ENCODE measurements around the gene POLD1. TPM values are rescaled to one million over a fixed set of nuclear protein-coding genes. Genes with fewer than 3 reads are reported as not detected.

POLD1 gene
- total RNA-seq, 4 donors from 2014 or later, result 7.2 to 13.7 (median 10.3) TPM

GRCh38 chr19:50419580-50420035 is 35.5 kb downstream of the POLD1 start:
- H3K27ac ChIP-seq, result no peak overlapping the region
- H3K4me1 ChIP-seq, result peaks cover 0 to 16% (median 4%) of the 10 kb centered on the region in 3 donors
- no peak for ATAC-seq
- 16 to 60% methylated on average over 1 to 5 of the region's 8 CpGs for WGBS, 2 donors (ENCODE audit: low coverage in 1 of 2)
- no peak overlapping the region for H3K4me3 ChIP-seq
- no peaks in the 10 kb centered on the region for H3K9me3 ChIP-seq
- H3K27me3 ChIP-seq, result peaks cover 84% of the 10 kb centered on the region
- TF ChIP-seq POLR2AphosphoS5 (IDR thresholded peaks at IDR 0.05) (no peak), POLR2A (IDR thresholded peaks at IDR 0.05) (no peak), EP300 (IDR thresholded peaks at IDR 0.05) (no peak), CTCF (IDR thresholded peaks at IDR 0.05) (no peak)
- H3K36me3 ChIP-seq, result no peaks in the 10 kb centered on the region

GRCh38 chr19:50420127-50420526 is 36.0 kb downstream of the POLD1 start:
- Histone ChIP-seq H3K27ac (no peak overlapping the region), H3K27me3 (peaks cover 84% of the 10 kb centered on the region), H3K4me1 (peaks cover 0 to 12% (median 4%) of the 10 kb centered on the region in 3 donors), H3K4me3 (no peak overlapping the region), H3K9me3 (no peaks in the 10 kb centered on the region), H3K36me3 (no peaks in the 10 kb centered on the region)
- TF ChIP-seq POLR2A (IDR thresholded peaks at IDR 0.05) (no peak), EP300 (IDR thresholded peaks at IDR 0.05) (no peak), CTCF (IDR thresholded peaks at IDR 0.05) (no peak), POLR2AphosphoS5 (IDR thresholded peaks at IDR 0.05) (no peak)
- no peak for ATAC-seq
- WGBS, 2 donors (ENCODE audit: low coverage in 1 of 2), result 38 to 42% methylated on average over 2 to 3 of the region's 3 CpGs

- Histone ChIP-seq H3K27me3 (peaks cover 84% of the 10 kb centered on the region), H3K9me3 (no peaks in the 10 kb centered on the region), H3K4me1 (peaks cover 0 to 12% (median 4%) of the 10 kb centered on the region in 3 donors), H3K27ac (no peak overlapping the region), H3K36me3 (no peaks in the 10 kb centered on the region), H3K4me3 (no peak overlapping the region)
- no peak for ATAC-seq
- TF ChIP-seq EP300 (IDR thresholded peaks at IDR 0.05) (no peak), POLR2A (IDR thresholded peaks at IDR 0.05) (no peak), CTCF (IDR thresholded peaks at IDR 0.05) (no peak), POLR2AphosphoS5 (IDR thresholded peaks at IDR 0.05) (no peak)
- WGBS, 2 donors (ENCODE audit: low coverage in 1 of 2), result 71 to 73% methylated on average over 3 of the region's 3 CpGs
These were observed 36.7 kb downstream of the POLD1 start for GRCh38 chr19:50420808-50421207.

GRCh38 chr19:50422397-50423278 is 38.5 kb downstream of the POLD1 start:
- H3K27me3 ChIP-seq, result peaks cover 74% of the 10 kb centered on the region
- no peak for ATAC-seq
- H3K27ac ChIP-seq, result no peak overlapping the region
- no peak overlapping the region for H3K4me3 ChIP-seq
- no peaks in the 10 kb centered on the region for H3K36me3 ChIP-seq
- TF ChIP-seq CTCF (IDR thresholded peaks at IDR 0.05), result no peak
- no peak for TF ChIP-seq POLR2A (IDR thresholded peaks at IDR 0.05)
- TF ChIP-seq EP300 (IDR thresholded peaks at IDR 0.05), result no peak
- no peak for TF ChIP-seq POLR2AphosphoS5 (IDR thresholded peaks at IDR 0.05)
- H3K9me3 ChIP-seq, result no peaks in the 10 kb centered on the region
- WGBS, 2 donors (ENCODE audit: low coverage in 1 of 2), result 68 to 80% methylated on average over 3 to 6 of the region's 18 CpGs
- peaks cover 0 to 13% (median 4%) of the 10 kb centered on the region in 3 donors for H3K4me1 ChIP-seq

All from gastroesophageal sphincter (tissue), 4 donors.